H1 (cell line): ENCODE results near the gene CILP. TPM values are rescaled to one million over a fixed set of nuclear protein-coding genes. Genes with fewer than 3 reads are reported as not detected.

Source experiments
- CTCF ChIA-PET: fragments of 300-600 bp; sonication (Branson Sonifier 250); formaldehyde crosslinking; loops from one replicate; lab custom pipeline; 2021; ENCODE audit not compliant: partially characterized antibody; lab: Charles Lee
- POLR2A ChIA-PET: fragments of 300-600 bp; sonication (Branson Sonifier 250); formaldehyde crosslinking; loops from one replicate; lab custom pipeline; 2021; ENCODE audit warnings: inconsistent platforms; ENCODE audit not compliant: partially characterized antibody; lab: Charles Lee
- DNase-seq, 2 experiments: peaks; one replicate each; pipeline versions ENCODE4 v3.0.0 to v3.0.0-alpha.2; 2010 to 2022; ENCODE audit warnings: low spot score in 2 of 2, low read depth in 1 of 2, mixed read lengths in 1 of 2
- FAIRE-seq: peaks from 2 replicates; lab custom pipeline; 2011; peaks lifted over from hg19 to GRCh38; lab: Jason Lieb, UNC
- H2AFZ ChIP-seq: 2 replicates; pipeline ENCODE4 v1.8.1; 2012; ENCODE audit warnings: low read length, inconsistent platforms
- H2AK5ac ChIP-seq: 2 replicates; pipeline ENCODE4 v1.6.1; 2013; ENCODE audit warnings: low read depth, low read length
- H2BK120ac ChIP-seq: replicated peaks from 2 replicates; pipeline ENCODE3; 2013; ENCODE audit warnings: low read depth, low read length, inconsistent platforms
- H2BK12ac ChIP-seq: 2 replicates; pipeline ENCODE4 v1.6.1; 2013; ENCODE audit warnings: low read depth, low read length
- H2BK15ac ChIP-seq: 2 replicates; pipeline ENCODE4 v1.6.1; 2013; ENCODE audit warnings: low read length
- H2BK20ac ChIP-seq: 2 replicates; pipeline ENCODE4 v1.6.1; 2013; ENCODE audit warnings: low read length
- H2BK5ac ChIP-seq: 2 replicates; pipeline ENCODE4 v1.6.1; 2013; ENCODE audit warnings: low read depth, low read length
- H3K14ac ChIP-seq: 2 replicates; pipeline ENCODE4 v1.6.1; 2013; ENCODE audit warnings: inconsistent platforms; ENCODE audit not compliant: insufficient read length
- H3K18ac ChIP-seq: 2 replicates; pipeline ENCODE4 v1.6.1; 2013; ENCODE audit warnings: low read length; ENCODE audit errors: extremely low read depth
- H3K23ac ChIP-seq: 2 replicates; pipeline ENCODE4 v1.6.1; 2013; ENCODE audit warnings: inconsistent platforms; ENCODE audit not compliant: insufficient read length
- H3K23me2 ChIP-seq: 2 replicates; pipeline ENCODE4 v1.6.1; 2013; ENCODE audit warnings: low read depth, low read length
- H3K27ac ChIP-seq: 2 replicates; pipeline ENCODE4 v1.6.1; 2011; ENCODE audit warnings: low read depth, low read length, inconsistent platforms
- H3K27me3 ChIP-seq, 4 experiments: replicated peaks in 1 of 4; 1 replicate in 1 of 4; 2 replicates in 3 of 4; pipeline versions ENCODE4 v1.6.1 to v1.8.1; 2011 to 2013; ENCODE audit warnings: low read length in 3 of 4, mild to moderate bottlenecking in 3 of 4, inconsistent platforms in 2 of 4, mixed read lengths in 2 of 4, moderate library complexity in 1 of 4; ENCODE audit not compliant: control insufficient read depth in 3 of 4, insufficient read depth in 3 of 4; ENCODE audit errors: extremely low read depth in 1 of 4
- H3K36me3 ChIP-seq, 4 experiments: 2 replicates each; pipeline versions ENCODE4 v1.6.1 to v1.8.1; 2011 to 2013; ENCODE audit warnings: mild to moderate bottlenecking in 4 of 4, low read length in 3 of 4, moderate library complexity in 2 of 4, control low read depth in 1 of 4, inconsistent platforms in 1 of 4; ENCODE audit not compliant: insufficient read depth in 4 of 4, control insufficient read depth in 2 of 4
- H3K4ac ChIP-seq: replicated peaks from 2 replicates; pipeline ENCODE3; 2013; ENCODE audit warnings: low read length, low read depth, mixed read lengths, inconsistent platforms; ENCODE audit not compliant: insufficient read length
- H3K4me1 ChIP-seq, 4 experiments: replicated peaks in 1 of 4; 1 replicate in 1 of 4; 2 replicates in 3 of 4; pipeline versions ENCODE4 v1.6.1 to v1.8.1; 2011 to 2013; ENCODE audit warnings: low read length in 3 of 4, inconsistent platforms in 2 of 4, mixed read lengths in 1 of 4; ENCODE audit not compliant: insufficient read depth in 4 of 4, control insufficient read depth in 3 of 4
- H3K4me2 ChIP-seq, 2 experiments: 2 replicates each; pipeline versions ENCODE4 v1.6.1 to v1.8.1; 2011 to 2013; ENCODE audit warnings: low read depth in 2 of 2, low read length in 2 of 2, control low read depth in 1 of 2, inconsistent platforms in 1 of 2, mild to moderate bottlenecking in 1 of 2; ENCODE audit not compliant: insufficient read depth in 1 of 2
- H3K4me3 ChIP-seq, 4 experiments: fragments of 200-600, 300-600 bp in 1 of 4; sonication (generic), shearing (Covaris generic), sonication (Bioruptor Twin) in 1 of 4; 2 replicates each; pipeline versions ENCODE4 v1.5.1 to v1.8.1; 2011 to 2016; ENCODE audit warnings: low read length in 4 of 4, low read depth in 3 of 4, control low read depth in 2 of 4, inconsistent platforms in 2 of 4, mild to moderate bottlenecking in 2 of 4, mixed read lengths in 1 of 4, moderate library complexity in 1 of 4; ENCODE audit not compliant: insufficient read depth in 2 of 4; ENCODE audit errors: extremely low read depth in 1 of 4
- H3K56ac ChIP-seq: replicated peaks from 2 replicates; pipeline ENCODE3; 2013; ENCODE audit warnings: low read depth, mild to moderate bottlenecking, mixed read lengths, low read length, inconsistent platforms; ENCODE audit not compliant: insufficient read length
- H3K79me1 ChIP-seq: 2 replicates; pipeline ENCODE4 v1.6.1; 2013; ENCODE audit warnings: low read depth, low read length, control low read depth
- H3K79me2 ChIP-seq, 2 experiments: 2 replicates each; pipeline versions ENCODE4 v1.6.1 to v1.8.1; 2012 to 2013; ENCODE audit warnings: low read length in 2 of 2, mild to moderate bottlenecking in 2 of 2, inconsistent platforms in 1 of 2; ENCODE audit not compliant: insufficient read depth in 2 of 2, control insufficient read depth in 1 of 2
- H3K9ac ChIP-seq, 4 experiments: replicated peaks in 1 of 4; 1 replicate in 1 of 4; 2 replicates in 3 of 4; pipeline versions ENCODE4 v1.6.1 to v1.8.1; 2011 to 2013; ENCODE audit warnings: low read depth in 3 of 4, low read length in 3 of 4, control low read depth in 2 of 4, mild to moderate bottlenecking in 2 of 4, moderate library complexity in 2 of 4, inconsistent platforms in 1 of 4; ENCODE audit errors: extremely low read depth in 1 of 4
- H3K9me3 ChIP-seq, 2 experiments: 2 replicates each; pipeline versions ENCODE4 v1.6.1 to v1.8.1; 2012 to 2013; ENCODE audit warnings: mild to moderate bottlenecking in 2 of 2, moderate library complexity in 2 of 2, control low read depth in 1 of 2, inconsistent platforms in 1 of 2, low read depth in 1 of 2, low read length in 1 of 2, mixed read lengths in 1 of 2; ENCODE audit not compliant: insufficient read depth in 2 of 2
- H4K20me1 ChIP-seq, 2 experiments: replicated peaks in 1 of 2; 2 replicates each; pipeline versions ENCODE3 to v1.8.1; 2011 to 2013; ENCODE audit warnings: inconsistent platforms in 2 of 2, low read length in 2 of 2, mild to moderate bottlenecking in 1 of 2; ENCODE audit not compliant: insufficient read depth in 2 of 2, control insufficient read depth in 1 of 2
- H4K5ac ChIP-seq: 2 replicates; pipeline ENCODE4 v1.6.1; 2013; ENCODE audit warnings: low read length, low read depth, mixed read lengths, inconsistent platforms; ENCODE audit not compliant: insufficient read length
- H4K8ac ChIP-seq: 2 replicates; pipeline ENCODE4 v1.8.0; 2013; ENCODE audit warnings: mild to moderate bottlenecking, moderate library complexity, low read length, inconsistent platforms; ENCODE audit not compliant: insufficient read depth; ENCODE audit errors: extremely low read depth
- H4K91ac ChIP-seq: replicated peaks from 2 replicates; pipeline ENCODE3; 2013; ENCODE audit warnings: low read length, mixed read lengths, inconsistent platforms; ENCODE audit not compliant: insufficient read length
- BACH1 ChIP-seq: IDR thresholded peaks from 2 replicates; pipeline ENCODE4 v1.6.1; 2012; ENCODE audit warnings: low read length, improper control_type of control experiment
- CHD1 ChIP-seq: IDR thresholded peaks from 2 replicates; pipeline ENCODE4 v1.6.1; 2012; ENCODE audit warnings: low read depth, low read length, improper control_type of control experiment
- EGR1 ChIP-seq: IDR thresholded peaks from 2 replicates; pipeline ENCODE4 v1.6.1; 2011; ENCODE audit warnings: low read depth, low read length, borderline replicate concordance
- KDM1A ChIP-seq: fragments of 200-600, 300-600 bp; sonication (generic); IDR thresholded peaks from 2 replicates; pipeline ENCODE4 v1.7.1; 2016; ENCODE audit warnings: mild to moderate bottlenecking, low read length, borderline replicate concordance
- WGBS, 2 experiments: shearing (Covaris generic) in 1 of 2; methylation state at CpG; one replicate each; pipeline versions ENCODE4 v1.1.6 to v1.1.7; 2013 to 2015; ENCODE audit warnings: low lambda C conversion rate in 2 of 2, mixed read lengths in 2 of 2, inconsistent platforms in 1 of 2, low coverage in 1 of 2, missing lambda C conversion rate in 1 of 2; ENCODE audit not compliant: insufficient replicate concordance in 2 of 2, insufficient coverage in 1 of 2, insufficient read length in 1 of 2; ENCODE audit errors: extremely low coverage in 1 of 2, missing lambda C conversion rate in 1 of 2; 5-methylcytosine and 5-hydroxymethylcytosine counted together
- polyA plus RNA-seq, 7 experiments: library from polyadenylated mRNA; depleted of rRNA in 3 of 7; stranded (reverse) in 5 of 7; unstranded in 2 of 7; fragments of >200 nt in 5 of 7; fragments of 200-250 nt in 2 of 7; gene quantifications; 1 replicate in 5 of 7; 2 replicates in 1 of 7; 4 replicates in 1 of 7; pipeline versions ENCODE4 v1.2.1 to v1.2.3, GENCODE V29; 2011 to 2013; ENCODE audit warnings: missing spikeins in 2 of 7, mixed read lengths in 2 of 7
- total RNA-seq: library from RNA; stranded (reverse); fragmentation: NEBNext Ultra II Directional; extraction: Animal tissue kit (Norgen Biotek cat#: 25700); gene quantifications from 2 replicates; pipeline ENCODE4 v1.2.1, GENCODE V29; 2021

CILP gene
- total and polyA plus RNA-seq, 2 of the 8 experiments (the other 6 are each of a cell fraction or from before 2014, with no cell fraction given), result 0.02 TPM; not detected in 1

DNA sequence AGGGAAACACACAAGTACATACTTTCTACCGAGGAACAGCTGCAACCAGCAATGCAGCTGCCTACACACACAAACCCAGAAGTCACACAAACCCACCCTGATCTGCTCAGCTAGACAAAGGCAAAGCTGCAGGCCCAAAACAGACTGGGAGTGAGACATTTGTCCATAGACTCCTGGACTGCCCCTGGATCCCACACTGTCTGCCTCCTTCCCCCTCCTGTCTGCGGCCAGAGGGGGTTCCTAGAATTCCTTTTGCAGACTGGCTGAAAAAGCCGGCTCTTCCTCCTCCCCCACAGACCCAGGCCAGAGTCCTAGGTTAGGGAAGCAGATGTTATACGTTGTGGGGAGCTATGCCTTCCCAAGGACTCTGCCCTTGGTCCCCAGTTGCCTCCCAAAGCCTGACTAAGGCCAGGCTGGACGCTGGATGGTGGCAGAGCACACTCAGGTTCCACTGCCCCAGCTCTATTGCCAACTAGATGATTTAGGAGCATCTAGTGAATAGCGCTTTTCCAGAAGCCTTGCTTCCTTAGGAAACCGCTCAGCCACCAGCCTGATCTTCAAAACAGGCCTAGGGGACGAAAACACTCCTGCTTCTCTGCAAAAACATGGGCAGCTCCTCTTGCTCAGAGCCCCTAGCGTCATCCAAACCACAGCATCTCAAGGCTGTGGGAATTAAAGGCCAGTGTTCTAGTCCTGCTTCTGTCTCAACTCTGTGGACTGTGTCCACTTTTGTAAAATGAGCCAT, 37.4 kb upstream of the CILP start:
- H3K4me1 ChIP-seq, result peaks cover 0 to 4% (median 2%) of the 10 kb centered on the region in 4 experiments; a peak in 4 of 7 replicates
- 71% methylated on average over 9 of the region's 9 CpGs; no CpG with 5 or more reads in 1 of the 2 experiments for WGBS, 2 experiments
- H2BK5ac ChIP-seq, result no peak overlapping the region
- H3K27ac ChIP-seq, result no peak overlapping the region
- H4K20me1 ChIP-seq, result no peaks in the 10 kb centered on the region
- H3K4ac ChIP-seq, result no peak overlapping the region
- peak overlapping the region; percentile 6; the same call in 1 of the 2 replicates for H2BK15ac ChIP-seq
- H3K23me2 ChIP-seq, result no peaks in the 10 kb centered on the region
- POLR2A ChIA-PET, result interaction anchor here (0.6 to 2.0 kb wide), 4 partner anchors 17 to 74 kb away, joined by 3 to 8 read pairs (median 3); partner anchors contain the start of gene CLPX
- H3K36me3 ChIP-seq, result no peaks in the 10 kb centered on the region
- H4K5ac ChIP-seq, result no peak overlapping the region
- no peak overlapping the region for H2AK5ac ChIP-seq
- peak overlapping the region; percentile 75 for H4K91ac ChIP-seq
- H3K9ac ChIP-seq, result no peak overlapping the region
- no peaks in the 10 kb centered on the region; a peak in 1 of 7 replicates for H3K27me3 ChIP-seq
- FAIRE-seq (no peak), DNase-seq (no peak)
- H4K8ac ChIP-seq, result peak overlapping the region; percentile 69; the same call in 1 of the 2 replicates
- no peaks in the 10 kb centered on the region for H3K79me2 ChIP-seq
- no peak overlapping the region for H2AFZ ChIP-seq
- H2BK120ac ChIP-seq, result no peak overlapping the region
- no peak overlapping the region for H2BK12ac ChIP-seq
- H3K56ac ChIP-seq, result no peak overlapping the region
- H3K14ac ChIP-seq, result no peak overlapping the region
- H3K9me3 ChIP-seq, result no peaks in the 10 kb centered on the region
- H3K79me1 ChIP-seq, result no peaks in the 10 kb centered on the region
- CTCF ChIA-PET, result interaction anchor here (0.6 to 2.1 kb wide), 8 partner anchors 16 to 1156 kb away, joined by 3 to 13 read pairs (median 4); partner anchors contain the start of gene CILP
- no peak overlapping the region for H2BK20ac ChIP-seq
- no peak overlapping the region for H3K4me3 ChIP-seq
- no peak overlapping the region for H3K23ac ChIP-seq
- TF ChIP-seq KDM1A, result no peak
- no peak for TF ChIP-seq BACH1
- TF ChIP-seq CHD1, result no peak
- no peak for TF ChIP-seq EGR1
- TF ChIP-seq, all 59 proteins: peak for 0
- no peak overlapping the region for H3K18ac ChIP-seq
- no peak overlapping the region for H3K4me2 ChIP-seq
